ENCODE measurements around the gene TBC1D13.

TBC1D13 gene

DNA sequence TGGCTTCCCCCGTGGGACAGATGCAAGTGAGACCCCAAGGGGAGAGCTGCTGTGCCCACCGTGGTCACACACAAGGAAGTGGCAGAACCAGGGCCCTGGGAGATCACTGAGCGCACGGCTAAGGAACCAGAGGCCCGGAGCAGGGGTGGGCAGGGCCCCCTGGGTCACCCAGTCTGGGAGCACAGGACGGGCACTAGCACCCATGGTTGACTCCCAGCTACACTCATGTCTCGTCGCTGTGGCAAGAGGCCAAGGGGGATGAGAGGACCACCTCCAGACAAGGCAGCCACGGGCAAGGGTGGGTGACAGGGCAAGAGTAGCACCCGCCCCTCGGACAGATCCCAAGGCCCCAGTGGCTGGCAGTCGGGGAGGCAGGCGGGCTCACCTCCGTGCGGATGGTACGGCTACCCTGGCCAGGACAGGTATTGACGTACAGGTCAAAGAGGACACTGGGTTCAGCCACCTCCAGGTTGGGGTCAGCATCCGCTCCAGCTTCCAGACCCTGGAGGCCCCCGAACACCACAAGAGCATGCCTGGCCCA is 36.4 kb downstream of the TBC1D13 start:
- Histone ChIP-seq H3K9ac (ENCODE audit: low read depth, low read length) (no peak overlapping the region), H3K4me1 (ENCODE audit: insufficient read depth, low read length) (peaks cover 3% of the 10 kb centered on the region; the same call in 1 of the 2 replicates), H3K36me3 (ENCODE audit: insufficient read depth, low read length) (peaks cover 75% of the 10 kb centered on the region), H3K27me3 (ENCODE audit: insufficient read depth, low read length) (no peaks in the 10 kb centered on the region), H3K27ac (ENCODE audit: low read depth, low read length) (no peak overlapping the region), H3K9me3 (ENCODE audit: insufficient read depth, low read depth, low read length) (no peaks in the 10 kb centered on the region), H3K4me3 (ENCODE audit: low read length) (no peak overlapping the region)
- 95% methylated on average over 19 of the region's 19 CpGs for WGBS

GRCh38 chr9:128823903-128824406 is 36.9 kb downstream of the TBC1D13 start:
- peaks cover 76% of the 10 kb centered on the region for H3K36me3 ChIP-seq (ENCODE audit: insufficient read depth, low read length)
- H3K9me3 ChIP-seq (ENCODE audit: insufficient read depth, low read depth, low read length) = no peaks in the 10 kb centered on the region
- H3K27ac ChIP-seq (ENCODE audit: low read depth, low read length) = no peak overlapping the region
- WGBS = 94% methylated on average over 12 of the region's 12 CpGs
- H3K4me1 ChIP-seq (ENCODE audit: insufficient read depth, low read length) = peaks cover 3% of the 10 kb centered on the region; the same call in 1 of the 2 replicates
- no peaks in the 10 kb centered on the region for H3K27me3 ChIP-seq (ENCODE audit: insufficient read depth, low read length)
- H3K9ac ChIP-seq (ENCODE audit: low read depth, low read length) = no peak overlapping the region
- no peak overlapping the region for H3K4me3 ChIP-seq (ENCODE audit: low read length)

DNA sequence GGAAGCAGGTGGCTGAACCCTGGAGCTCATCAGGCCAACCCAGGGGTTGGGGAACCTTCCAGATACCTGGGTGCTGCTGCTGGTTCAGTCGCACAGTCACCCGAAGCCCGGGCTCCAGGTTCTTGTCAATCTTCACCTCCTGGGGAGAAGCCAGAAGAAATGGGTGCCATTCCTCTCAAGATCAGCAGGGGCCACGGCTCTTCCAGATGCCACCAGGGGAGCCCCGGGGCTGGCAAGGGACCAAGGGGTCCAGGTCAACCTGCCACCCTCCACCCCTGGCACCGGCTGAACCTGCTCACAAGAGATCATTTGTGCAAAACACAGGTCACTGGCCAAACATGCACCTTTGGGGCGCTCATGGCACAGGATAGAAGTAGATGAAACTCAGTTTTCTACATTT is 37.9 kb downstream of the TBC1D13 start:
- no peak overlapping the region for H3K9ac ChIP-seq (ENCODE audit: low read depth, low read length)
- H3K27ac ChIP-seq (ENCODE audit: low read depth, low read length) = no peak overlapping the region
- H3K36me3 ChIP-seq (ENCODE audit: insufficient read depth, low read length) = peaks cover 76% of the 10 kb centered on the region
- no peaks in the 10 kb centered on the region for H3K4me1 ChIP-seq (ENCODE audit: insufficient read depth, low read length)
- no peaks in the 10 kb centered on the region for H3K9me3 ChIP-seq (ENCODE audit: insufficient read depth, low read depth, low read length)
- 95% methylated on average over 7 of the region's 7 CpGs for WGBS
- H3K4me3 ChIP-seq (ENCODE audit: low read length) = no peak overlapping the region
- H3K27me3 ChIP-seq (ENCODE audit: insufficient read depth, low read length) = no peaks in the 10 kb centered on the region

- peaks cover 73% of the 10 kb centered on the region for H3K36me3 ChIP-seq (ENCODE audit: insufficient read depth, low read length)
- no peaks in the 10 kb centered on the region for H3K27me3 ChIP-seq (ENCODE audit: insufficient read depth, low read length)
- no peaks in the 10 kb centered on the region for H3K9me3 ChIP-seq (ENCODE audit: insufficient read depth, low read depth, low read length)
- WGBS = 95% methylated on average over 22 of the region's 22 CpGs
- H3K27ac ChIP-seq (ENCODE audit: low read depth, low read length) = no peak overlapping the region
- H3K4me1 ChIP-seq (ENCODE audit: insufficient read depth, low read length) = no peaks in the 10 kb centered on the region
- no peak overlapping the region for H3K4me3 ChIP-seq (ENCODE audit: low read length)
- no peak overlapping the region for H3K9ac ChIP-seq (ENCODE audit: low read depth, low read length)
These were observed 39.1 kb downstream of the TBC1D13 start for GRCh38 chr9:128825923-128826700.

GRCh38 chr9:128828267-128828666 is 41.2 kb downstream of the TBC1D13 start:
- 89% methylated on average over 8 of the region's 8 CpGs for WGBS
- H3K9me3 ChIP-seq (ENCODE audit: insufficient read depth, low read depth, low read length) = no peaks in the 10 kb centered on the region
- no peak overlapping the region for H3K27ac ChIP-seq (ENCODE audit: low read depth, low read length)
- H3K27me3 ChIP-seq (ENCODE audit: insufficient read depth, low read length) = no peaks in the 10 kb centered on the region
- peak overlapping the region; percentile 87 for H3K4me3 ChIP-seq (ENCODE audit: low read length)
- no peaks in the 10 kb centered on the region for H3K4me1 ChIP-seq (ENCODE audit: insufficient read depth, low read length)
- H3K36me3 ChIP-seq (ENCODE audit: insufficient read depth, low read length) = peaks cover 61% of the 10 kb centered on the region
- H3K9ac ChIP-seq (ENCODE audit: low read depth, low read length) = no peak overlapping the region

DNA sequence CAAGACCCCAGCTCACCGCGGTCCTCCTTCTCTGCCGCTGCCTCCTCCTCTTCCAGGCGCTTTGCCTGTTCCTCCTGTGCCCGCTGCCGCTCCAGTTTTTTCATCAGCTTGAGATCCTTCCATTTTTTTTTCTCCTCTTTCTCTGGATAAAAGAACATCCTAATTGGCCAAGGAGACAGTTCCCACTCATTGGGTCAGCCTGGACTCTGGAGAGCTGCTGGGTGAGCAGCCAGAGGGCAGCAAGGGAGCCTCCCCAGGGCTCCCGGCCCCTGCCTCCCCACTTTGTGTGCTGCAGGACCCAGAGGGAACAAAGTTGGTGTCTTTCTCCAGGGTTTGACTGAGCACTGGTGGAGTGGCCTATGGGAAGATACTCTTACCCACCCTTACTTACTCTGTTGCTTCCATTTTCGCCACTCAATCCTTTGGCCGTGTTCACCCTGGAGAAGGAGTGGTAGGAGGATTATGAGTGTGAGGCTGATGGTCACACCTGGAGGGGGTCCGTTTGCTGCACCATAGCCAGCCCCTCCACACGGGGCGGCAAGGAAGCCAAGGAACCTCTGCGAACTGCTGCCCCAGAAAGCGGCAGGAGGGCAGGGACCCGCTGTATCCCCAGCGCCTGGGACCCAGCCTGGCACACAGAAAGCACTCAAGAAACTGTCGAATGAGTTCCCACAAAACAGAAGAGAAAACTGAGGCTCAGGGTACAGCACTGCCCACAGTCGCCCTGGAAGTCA is 41.8 kb downstream of the TBC1D13 start:
- H3K27ac ChIP-seq (ENCODE audit: low read depth, low read length) = peak overlapping the region; percentile 72
- no peaks in the 10 kb centered on the region for H3K9me3 ChIP-seq (ENCODE audit: insufficient read depth, low read depth, low read length)
- WGBS = 38% methylated on average over 17 of the region's 18 CpGs
- peaks cover 60% of the 10 kb centered on the region for H3K36me3 ChIP-seq (ENCODE audit: insufficient read depth, low read length)
- H3K4me3 ChIP-seq (ENCODE audit: low read length) = peak overlapping the region; percentile 87
- no peaks in the 10 kb centered on the region for H3K4me1 ChIP-seq (ENCODE audit: insufficient read depth, low read length)
- H3K9ac ChIP-seq (ENCODE audit: low read depth, low read length) = peak overlapping the region; percentile 86
- H3K27me3 ChIP-seq (ENCODE audit: insufficient read depth, low read length) = no peaks in the 10 kb centered on the region

DNA sequence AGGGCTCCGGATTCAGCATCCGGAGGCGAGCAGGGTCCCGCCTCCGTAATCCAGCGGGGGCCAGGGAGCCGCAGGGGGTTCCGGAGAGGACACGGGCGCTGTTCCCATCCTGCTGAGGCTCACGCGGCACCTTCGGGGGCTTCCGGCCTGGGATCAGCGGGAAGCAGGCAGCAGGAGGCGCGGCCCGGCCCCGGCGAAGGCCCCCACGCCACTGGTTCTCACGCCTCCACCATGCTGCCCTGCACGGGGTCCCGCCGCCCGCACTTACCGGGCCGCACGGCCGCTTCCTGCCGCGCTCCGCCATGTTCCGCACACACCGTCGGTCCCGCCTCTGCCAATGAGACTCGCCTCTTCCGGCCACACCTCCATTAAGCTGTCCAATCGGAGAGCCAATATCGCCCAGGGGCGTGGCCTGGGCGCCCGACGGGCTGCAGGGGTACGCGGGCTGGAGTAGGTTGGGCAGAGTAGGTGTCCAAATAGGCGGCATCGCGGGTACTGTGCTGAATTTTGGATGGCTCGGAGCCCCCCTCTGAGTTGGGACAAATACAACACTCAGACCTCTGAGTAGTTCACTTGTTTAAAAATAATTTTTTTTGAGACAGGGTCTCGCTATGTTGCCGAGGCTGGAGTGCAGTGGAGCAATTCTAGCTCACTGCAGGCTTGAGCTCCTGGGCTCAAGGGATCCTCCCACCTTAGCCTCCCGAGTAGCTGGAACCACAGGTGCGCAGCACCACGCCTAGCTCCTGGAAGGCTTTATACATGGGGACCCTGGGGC is 42.6 kb downstream of the TBC1D13 start, which contains the start of gene SPOUT1:
TSS of gene SPOUT1 (minus strand) at position 318 of the 775 bp plus-strand sequence. CDS start at position 304, 14 bp downstream.
- Histone ChIP-seq H3K9me3 (ENCODE audit: insufficient read depth, low read depth, low read length) (no peaks in the 10 kb centered on the region), H3K9ac (ENCODE audit: low read depth, low read length) (peak within 1 kb of the TSS; percentile 86), H3K36me3 (ENCODE audit: insufficient read depth, low read length) (peaks cover 57% of the 10 kb centered on the region), H3K27me3 (ENCODE audit: insufficient read depth, low read length) (no peaks in the 10 kb centered on the region), H3K4me1 (ENCODE audit: insufficient read depth, low read length) (no peaks in the 10 kb centered on the region), H3K27ac (ENCODE audit: low read depth, low read length) (peak within 1 kb of the TSS; percentile 72), H3K4me3 (ENCODE audit: low read length) (peak within 1 kb of the TSS; percentile 87)
- 2% methylated on average over 56 of the region's 56 CpGs for WGBS

DNA sequence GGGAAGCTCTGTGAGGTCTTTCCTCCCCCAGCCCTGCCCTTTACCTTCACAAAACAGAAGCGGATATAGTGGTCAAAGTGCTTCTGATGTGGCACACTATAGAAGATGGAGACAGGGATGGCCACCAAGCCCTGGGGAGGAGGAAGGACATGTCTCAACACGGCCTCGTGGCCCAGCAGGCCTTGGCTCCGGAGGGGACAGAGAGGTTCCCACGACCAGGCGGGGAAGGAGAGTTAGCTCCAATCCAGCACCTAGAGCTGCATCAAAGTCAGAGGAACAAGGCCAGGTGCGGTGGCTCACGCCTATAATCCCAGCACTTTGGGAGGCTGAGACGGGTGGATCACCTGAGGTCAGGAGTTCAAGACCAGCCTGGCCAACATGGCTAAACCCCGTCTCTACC is 46.6 kb downstream of the TBC1D13 start:
- no peak overlapping the region for H3K27ac ChIP-seq (ENCODE audit: low read depth, low read length)
- H3K36me3 ChIP-seq (ENCODE audit: insufficient read depth, low read length) = peaks cover 42% of the 10 kb centered on the region
- H3K9ac ChIP-seq (ENCODE audit: low read depth, low read length) = no peak overlapping the region
- no peaks in the 10 kb centered on the region for H3K9me3 ChIP-seq (ENCODE audit: insufficient read depth, low read depth, low read length)
- no peaks in the 10 kb centered on the region for H3K27me3 ChIP-seq (ENCODE audit: insufficient read depth, low read length)
- H3K4me1 ChIP-seq (ENCODE audit: insufficient read depth, low read length) = no peaks in the 10 kb centered on the region
- no peak overlapping the region for H3K4me3 ChIP-seq (ENCODE audit: low read length)
- WGBS = 94% methylated on average over 10 of the region's 10 CpGs

- H3K4me1 ChIP-seq (ENCODE audit: insufficient read depth, low read length) = no peaks in the 10 kb centered on the region
- H3K36me3 ChIP-seq (ENCODE audit: insufficient read depth, low read length) = peaks cover 45% of the 10 kb centered on the region
- H3K27ac ChIP-seq (ENCODE audit: low read depth, low read length) = no peak overlapping the region
- 96% methylated on average over 28 of the region's 28 CpGs for WGBS
- no peak overlapping the region for H3K9ac ChIP-seq (ENCODE audit: low read depth, low read length)
- no peaks in the 10 kb centered on the region for H3K9me3 ChIP-seq (ENCODE audit: insufficient read depth, low read depth, low read length)
- H3K27me3 ChIP-seq (ENCODE audit: insufficient read depth, low read length) = no peaks in the 10 kb centered on the region
- no peak overlapping the region for H3K4me3 ChIP-seq (ENCODE audit: low read length)
These were observed 48.5 kb downstream of the TBC1D13 start for GRCh38 chr9:128835246-128836210.
